Hematopoietic multipotent progenitor cell treated with erythropoietin and hydrocortisone succinate and interleukin-3 and kit ligand, for 4 days (in vitro differentiated cells): ENCODE results near the gene DCAF8.

Experiments
- DNase-seq: peaks from one replicate; pipeline ENCODE4 v3.0.0-alpha.2; 2015

DCAF8 gene

DNA sequence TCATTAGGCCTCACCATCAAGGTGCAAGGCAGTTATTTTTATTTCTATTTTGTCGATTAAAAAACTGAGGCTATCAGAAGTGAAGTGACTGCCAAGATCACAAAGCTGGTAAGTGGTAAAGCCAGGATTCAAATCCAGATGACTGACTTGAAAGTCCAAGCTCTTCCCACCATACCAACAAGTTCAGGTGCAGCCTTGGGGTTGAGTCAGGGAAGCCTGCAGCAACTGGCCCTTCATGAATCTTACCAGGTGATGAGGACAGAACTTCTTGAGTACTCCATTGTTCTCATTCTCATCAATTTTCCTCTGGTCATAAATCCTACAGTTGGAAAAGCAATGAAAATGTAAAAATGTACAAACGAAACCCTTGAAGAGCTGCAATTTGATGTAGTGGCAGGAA lies 37.0 kb downstream of the DCAF8 start:
- DNase-seq: no peak

DNA sequence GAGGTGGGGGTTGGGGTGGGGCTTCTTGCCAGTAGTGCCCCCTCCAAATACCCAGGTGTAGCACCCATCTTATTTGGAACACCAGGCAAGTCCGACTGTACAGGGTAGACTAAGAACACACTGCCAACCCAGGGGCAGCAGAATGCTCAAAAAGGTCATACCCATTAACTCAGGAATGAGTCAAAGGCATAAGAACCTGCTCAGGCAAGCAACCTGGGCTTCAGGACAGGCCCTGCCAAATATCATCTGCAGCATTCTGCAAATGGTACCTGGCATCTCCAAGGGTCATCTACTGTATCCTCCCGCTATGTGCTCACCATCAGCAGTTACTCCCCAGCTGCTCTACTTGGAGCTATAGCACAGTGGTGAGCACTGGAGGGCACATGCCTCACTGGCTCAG lies 37.7 kb downstream of the DCAF8 start:
- DNase-seq: no peak

DNA sequence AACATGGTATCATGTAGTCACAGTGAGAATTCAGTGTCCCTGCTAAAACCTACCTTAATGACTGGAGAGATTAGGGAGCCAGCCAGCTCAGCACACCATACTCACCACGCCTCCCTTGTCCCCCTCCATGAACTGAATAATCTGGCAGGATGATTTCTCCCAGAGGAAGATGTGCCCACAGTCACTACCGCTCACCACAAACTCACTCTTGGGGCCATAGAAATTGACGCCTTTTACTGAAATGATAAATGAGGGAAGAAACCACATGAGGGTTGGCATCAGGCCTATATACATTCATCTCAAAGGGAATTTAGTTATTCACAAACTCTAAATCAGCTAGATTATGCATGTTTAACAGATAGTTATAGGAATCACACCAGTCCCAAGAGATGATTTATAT lies 39.8 kb downstream of the DCAF8 start:
- no peak for DNase-seq

DNA sequence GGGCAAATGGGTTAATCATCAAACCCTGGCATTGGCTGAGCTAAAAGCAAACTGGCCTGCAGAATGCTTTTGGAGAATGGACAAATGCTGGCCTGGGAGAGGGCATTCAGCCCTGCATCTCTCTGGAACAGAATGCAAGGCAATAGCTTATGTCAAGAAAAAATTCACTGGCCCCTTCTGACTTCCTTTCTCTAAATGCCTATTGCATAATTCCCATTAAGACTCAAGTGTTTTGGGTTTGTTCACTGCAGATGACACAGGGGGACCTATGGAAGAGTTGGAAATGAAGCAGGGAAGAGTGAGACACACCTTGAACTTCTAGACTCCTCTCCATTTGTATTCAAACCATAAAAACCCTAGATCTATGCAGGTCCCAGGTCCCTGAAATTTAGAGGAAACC lies 41.3 kb downstream of the DCAF8 start:
- no peak for DNase-seq

DNA sequence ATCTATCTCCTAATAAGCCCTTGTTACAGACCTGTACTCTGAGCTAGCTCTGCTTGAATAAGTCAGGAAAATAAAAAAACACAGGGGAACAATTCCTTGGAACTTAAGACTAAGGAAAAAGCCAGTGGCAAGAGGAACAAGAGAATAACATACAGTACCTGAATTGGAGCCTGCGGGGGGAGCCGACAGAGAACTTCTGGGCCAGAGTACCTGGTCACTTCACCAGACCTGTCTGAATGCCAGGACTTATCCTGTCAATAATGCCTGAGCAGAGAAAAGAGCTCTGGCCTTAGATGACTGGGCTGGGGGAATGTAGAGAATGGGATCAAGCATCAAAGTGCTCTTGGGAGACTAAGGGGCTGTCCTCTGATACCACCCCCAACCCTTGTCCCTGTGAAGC lies 42.0 kb downstream of the DCAF8 start:
- DNase-seq: no peak

DNA sequence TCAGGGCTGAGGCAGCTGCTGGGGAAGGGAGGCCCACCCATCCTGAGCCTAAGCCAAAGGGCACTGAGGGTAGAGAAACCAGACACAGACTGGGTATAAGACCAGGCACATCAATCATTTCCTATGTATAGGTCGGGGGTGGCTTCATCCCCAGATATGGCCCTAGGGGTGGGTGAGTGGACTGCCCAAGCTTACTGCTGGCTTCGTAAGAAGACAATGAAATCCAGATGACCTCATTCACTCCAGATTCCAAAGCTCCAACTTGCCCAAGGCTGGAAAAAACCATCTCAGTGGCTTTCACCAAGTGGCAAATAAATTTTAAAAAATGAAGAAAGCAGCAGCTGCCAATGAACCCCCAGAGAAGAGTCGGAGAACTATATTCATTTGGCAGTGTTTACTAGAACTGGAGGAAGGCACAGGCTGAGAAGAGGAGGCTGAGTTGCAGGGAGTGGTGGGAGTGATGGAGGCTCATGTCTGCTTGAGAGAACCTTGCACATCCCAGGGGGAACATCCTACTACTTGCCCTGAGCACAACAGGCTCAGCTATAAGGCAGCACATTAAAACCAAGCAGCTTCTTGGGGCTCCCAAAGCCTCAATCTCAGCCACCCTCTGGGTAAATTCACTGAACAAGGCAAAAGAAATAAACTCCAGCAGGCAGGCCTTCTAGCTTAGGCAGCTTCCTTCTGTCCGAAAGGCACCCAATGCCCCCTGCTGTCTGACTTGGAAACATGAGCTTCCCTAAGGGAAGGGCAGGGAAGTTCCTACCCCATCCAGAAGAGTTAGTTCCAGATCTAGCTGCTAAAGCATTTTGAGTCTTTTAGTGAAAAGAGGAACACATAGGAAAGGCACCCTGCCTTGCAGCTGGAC lies 43.1 kb downstream of the DCAF8 start:
- peak; percentile 31 for DNase-seq

DNA sequence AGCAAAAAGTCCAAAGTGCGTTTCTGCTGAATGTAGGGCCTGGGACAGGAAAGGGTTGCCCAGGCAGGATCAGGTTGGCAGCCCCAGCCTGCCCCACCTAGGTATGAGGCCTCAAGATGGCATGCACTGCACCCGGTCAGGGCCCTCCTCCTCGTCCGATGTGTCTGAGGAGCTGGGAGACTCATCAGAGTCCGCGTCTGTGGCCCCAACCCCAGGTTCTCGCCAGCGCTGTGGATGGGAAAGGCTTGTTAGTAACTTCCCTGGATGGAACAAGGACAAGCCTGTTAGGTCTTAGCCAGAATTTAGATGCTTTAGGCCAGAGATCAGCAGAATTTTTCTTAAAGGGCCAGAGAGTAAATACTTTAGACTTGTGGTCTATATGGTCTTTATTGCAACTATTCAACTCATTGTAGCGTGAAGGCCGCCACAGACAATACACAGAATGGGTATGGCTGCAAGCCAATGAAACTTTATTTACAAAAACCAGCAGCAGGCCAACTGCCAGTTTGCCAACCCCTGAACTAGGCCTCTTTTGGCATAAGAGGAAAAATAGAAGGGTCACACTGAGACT lies 44.8 kb downstream of the DCAF8 start:
- no peak for DNase-seq

DNA sequence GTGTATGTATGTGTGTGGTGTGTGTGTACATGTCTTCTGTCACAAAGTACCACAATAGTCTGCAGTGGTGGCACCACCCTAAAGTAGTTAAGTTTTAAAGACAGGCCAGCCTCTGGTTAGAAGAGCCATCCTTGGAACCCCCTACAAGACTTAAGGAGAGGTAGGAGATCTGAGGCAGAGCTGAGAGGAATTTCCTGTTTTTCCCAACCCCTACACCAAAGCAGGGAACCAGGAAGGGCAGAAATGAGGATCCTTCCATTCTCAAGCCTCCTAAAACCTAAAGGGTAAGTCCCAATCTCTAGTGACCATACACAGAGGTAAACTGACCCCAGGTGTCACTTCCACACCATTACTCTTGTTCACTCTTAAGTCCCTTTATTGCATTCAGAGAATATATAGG lies 46.0 kb downstream of the DCAF8 start:
- no peak for DNase-seq

DNA sequence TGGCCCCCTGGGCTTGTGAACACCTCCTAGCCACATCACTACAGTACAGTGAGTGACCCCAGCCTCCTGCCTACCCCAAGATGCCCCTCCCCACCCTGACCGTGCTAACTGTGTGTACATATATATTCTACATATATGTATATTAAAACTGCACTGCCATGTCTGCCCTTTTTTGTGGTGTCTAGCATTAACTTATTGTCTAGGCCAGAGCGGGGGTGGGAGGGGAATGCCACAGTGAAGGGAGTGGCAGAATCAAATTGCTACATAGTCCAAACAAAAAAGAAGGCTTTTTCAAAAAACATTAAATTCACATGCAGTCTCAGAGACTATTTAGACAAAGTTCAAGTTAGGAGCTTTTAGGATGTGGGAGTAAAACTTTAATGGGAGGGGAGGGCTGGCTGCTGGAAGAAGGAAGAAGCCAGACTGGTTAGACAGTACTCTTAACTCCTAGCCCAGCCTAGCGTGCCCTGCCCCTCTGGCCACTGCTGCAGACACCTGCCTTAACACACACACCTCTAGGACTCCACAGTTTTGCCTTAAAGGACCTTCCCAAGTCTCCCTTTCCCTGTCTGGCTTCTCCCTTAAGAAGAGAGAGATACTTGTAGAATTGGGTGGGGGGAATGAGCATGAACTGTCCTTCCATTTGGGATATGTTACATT lies 47.7 kb downstream of the DCAF8 start:
- DNase-seq: no peak

DNA sequence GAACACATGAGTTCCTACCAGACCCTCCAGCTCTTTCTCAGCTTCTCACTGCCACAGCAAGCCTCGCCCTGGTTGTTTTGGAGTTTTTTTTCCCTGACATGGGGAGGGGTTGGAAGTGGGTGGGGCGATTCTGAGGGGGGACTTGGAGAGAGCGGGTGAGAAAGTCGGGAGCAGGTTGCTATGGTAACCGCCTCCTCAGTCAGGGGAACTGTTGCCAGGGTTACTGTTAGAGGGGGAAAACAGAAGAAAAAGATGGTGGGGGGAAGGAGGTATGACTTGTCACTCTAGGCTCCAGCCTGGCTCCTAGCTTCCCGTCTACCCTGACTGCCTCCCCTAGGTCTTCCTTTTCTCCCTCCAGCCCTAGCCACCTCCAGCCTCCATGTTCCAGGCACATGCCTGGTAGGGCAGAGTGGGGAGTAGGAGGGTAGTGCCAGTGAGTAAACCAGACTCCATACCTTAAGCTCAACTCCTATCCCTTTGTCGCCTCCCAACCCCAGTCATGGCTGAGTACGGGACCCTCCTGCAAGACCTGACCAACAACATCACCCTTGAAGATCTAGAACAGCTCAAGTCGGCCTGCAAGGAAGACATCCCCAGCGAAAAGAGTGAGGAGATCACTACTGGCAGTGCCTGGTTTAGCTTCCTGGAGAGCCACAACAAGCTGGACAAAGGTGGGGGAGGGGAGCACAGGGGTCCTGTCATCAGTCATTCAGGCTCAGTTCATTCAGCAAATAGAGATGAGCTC lies 51.1 kb downstream of the DCAF8 start:
- DNase-seq: no peak

DNA sequence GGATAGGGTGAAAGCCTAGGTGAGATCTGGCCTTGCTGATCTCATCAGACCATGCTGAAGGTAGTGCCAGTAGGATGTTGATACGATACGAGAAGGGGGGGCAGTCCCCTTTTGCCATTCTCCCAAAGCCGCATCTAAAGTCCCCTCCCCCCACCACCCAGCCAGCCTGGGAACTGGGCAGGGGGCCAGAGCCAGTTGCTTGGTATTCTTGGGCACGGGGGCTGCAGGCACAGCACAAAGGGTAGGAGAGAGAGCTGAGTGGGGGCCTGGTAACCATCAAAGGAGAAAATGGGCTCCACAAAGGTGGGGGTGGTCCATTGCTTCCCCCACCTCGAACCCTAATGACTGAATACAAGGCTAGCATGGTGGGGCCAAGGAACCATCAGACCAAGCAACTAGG lies 51.8 kb downstream of the DCAF8 start:
- DNase-seq: no peak

DNA sequence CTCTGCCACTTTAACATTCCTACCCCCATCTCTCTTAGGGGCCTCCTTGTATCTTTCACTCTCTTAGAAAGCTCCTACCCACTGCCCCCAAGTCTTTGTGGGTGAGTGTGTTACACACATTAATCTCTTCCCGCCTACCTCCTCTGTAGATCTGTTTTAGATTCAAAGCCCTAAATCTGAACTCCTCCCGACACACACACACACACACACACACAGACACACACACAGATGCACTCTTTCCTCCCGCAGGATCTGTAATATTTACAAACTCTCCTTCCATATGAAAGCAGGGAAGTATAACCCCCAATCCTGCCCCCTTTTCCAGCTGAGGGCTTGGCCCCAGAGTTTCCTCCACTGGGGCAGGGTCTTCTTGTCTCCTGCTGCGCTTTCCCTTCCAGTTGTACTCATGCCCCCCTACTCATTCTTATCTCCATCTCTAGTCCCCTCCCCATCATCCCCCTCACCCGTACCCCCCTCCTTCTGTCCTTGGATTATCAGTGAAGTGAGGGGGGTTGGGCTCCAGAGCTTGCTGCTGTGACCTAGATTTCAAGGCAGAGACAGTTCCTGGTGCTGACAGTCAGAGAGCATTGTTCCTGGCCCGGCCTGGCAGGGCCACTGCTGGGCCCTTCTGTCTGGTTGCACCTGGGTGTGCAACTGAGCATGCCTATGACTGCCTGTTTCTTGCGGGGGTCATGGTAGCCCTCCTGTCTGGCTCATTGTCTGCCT lies 52.9 kb downstream of the DCAF8 start:
- no peak for DNase-seq

DNA sequence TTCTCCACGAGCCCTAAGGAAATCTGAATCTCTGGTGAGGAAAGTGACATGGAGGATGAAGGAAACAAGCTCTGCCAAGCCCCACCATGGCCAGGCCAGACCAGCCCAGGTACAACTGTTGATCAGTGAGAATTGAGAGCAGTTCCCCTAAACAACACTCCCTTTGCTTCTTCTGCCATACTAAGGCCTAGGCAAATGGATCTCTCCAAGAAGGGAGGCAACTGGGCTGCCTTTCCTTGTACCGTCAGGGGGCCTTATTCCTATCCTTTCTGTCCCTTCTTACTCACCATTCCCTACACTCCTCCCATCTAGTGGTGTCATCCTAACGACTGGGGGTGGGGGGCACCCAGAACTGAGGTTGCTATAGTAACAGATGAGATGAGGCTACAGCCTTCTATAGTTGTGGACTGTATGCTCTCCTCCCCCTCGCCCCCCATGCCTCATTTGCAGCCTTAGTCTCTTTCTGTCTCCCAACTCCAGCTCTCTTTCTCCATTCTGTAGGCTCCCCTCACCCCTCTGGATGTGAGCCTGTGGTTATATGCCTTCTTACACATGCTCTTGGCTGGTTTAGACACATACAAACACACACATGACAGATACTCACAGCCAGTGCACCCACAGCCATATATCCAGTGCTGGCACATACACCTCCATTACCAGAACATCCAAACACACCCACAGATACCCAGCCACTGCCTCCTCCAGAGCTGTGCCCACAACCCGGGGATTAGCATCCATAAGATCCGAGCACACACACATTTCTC lies 53.6 kb downstream of the DCAF8 start:
- DNase-seq: no peak

DNA sequence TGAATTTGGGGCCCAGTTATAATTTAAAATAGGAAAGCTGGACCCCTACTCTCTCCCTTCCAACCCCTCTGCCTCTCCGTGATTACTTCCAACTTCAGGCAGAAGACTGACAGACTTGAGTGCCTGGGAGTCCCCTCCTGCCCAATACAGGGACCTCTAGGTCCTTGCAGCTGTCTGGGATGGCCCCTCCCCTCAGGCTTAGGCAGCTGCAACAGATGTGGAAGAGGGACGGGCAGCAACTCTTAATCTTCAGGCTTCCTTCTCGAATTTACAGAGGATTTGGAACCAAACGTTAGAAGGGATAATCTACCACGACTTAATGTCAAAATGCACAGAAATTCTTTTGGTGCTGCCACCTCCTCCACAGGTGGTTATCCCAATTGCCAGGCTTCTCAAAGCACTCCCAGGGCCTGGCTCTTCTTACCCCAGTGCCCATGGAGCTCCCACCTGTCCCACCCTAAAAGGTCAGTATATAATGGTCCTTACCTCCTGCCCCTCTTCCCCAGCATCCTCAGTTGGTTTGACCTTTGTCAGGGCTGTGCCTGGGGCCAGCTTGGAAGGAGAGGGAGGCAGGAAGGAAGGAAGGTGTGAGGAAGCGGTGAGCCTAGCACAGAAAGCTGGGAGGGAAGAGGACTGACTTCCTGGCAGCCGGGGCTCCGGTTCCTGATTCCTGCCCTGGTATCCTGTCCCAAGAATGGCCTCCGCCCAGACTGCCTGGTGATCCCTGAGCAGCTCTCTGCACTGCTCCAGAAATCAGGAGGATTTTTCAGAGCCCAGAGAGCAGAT lies 54.4 kb downstream of the DCAF8 start:
- no peak for DNase-seq

DNA sequence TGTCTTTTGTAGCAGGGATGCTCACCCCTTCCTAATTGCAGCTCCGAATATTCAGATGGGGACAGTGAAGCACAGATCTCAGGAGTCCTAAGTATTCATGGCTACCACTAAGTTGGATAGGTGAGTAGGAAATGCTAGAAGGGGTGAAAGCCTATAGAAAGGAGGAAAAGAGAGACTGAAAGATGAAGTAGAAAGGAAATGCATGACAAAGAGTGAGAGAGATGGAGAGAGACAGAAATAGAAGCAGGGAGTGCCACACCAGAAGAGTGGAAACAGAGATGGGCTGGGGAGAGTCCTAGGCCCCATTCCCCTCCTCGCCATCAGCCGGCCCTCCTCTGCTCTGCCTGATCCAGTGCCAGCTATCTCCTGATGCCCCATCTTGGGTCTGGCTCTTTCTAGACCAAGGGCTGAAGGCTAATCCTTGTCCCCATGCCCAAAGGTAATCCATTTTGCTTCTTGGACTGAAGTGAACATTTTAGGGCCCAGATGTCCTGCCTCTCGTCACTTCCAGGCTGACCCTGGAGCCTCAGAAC lies 55.2 kb downstream of the DCAF8 start:
- DNase-seq: no peak

DNA sequence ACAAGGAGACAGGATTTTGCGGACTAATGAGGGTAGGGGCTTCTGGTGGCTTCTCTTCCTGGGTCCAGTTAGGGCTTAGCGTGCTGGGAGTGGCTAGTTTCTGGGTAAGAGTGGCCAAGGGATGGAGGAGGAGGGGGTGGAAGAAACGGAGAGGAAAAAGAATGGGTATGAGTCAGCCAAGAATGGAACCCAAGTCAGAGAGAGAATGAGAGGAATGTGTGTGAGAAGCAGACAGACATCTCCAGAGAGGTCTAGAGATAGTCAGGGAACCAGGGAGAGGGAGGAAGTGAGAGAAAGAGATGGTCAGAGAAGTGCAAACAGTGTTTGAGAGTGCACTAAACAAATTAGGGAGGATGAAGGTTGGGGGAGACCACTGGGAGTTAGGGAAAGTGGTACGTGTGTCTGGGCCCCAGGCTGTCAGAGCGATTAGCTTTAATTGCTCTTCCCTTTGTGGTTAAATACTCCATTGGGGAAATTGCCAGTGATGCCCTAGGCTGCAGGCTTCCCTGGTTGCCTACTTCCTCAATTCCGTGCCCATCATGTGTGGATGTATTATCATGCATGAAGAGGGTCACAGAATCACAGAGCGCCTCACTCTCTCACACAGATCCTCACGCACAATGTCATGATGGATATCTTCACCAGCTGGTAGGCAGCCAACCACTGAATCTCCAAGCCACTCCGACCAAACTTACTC lies 55.8 kb downstream of the DCAF8 start:
- peak; percentile 49 for DNase-seq

DNA sequence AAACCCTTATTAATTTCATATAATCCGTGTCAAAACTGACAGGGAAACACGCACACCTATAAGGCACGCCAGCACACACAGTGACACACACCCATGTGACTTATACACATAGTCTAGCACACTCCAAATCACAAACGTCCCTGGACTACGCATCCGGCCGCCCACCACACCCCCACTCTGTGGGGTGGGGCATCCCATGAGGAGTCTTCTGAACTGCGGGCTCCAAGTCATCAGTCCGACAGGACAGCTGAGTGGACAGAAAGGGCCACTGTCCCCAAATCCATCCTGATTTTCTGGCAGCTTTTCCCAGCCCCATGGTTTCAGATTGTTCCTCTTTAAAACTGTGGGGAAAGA lies 56.3 kb downstream of the DCAF8 start:
- peak; percentile 50 for DNase-seq

DNA sequence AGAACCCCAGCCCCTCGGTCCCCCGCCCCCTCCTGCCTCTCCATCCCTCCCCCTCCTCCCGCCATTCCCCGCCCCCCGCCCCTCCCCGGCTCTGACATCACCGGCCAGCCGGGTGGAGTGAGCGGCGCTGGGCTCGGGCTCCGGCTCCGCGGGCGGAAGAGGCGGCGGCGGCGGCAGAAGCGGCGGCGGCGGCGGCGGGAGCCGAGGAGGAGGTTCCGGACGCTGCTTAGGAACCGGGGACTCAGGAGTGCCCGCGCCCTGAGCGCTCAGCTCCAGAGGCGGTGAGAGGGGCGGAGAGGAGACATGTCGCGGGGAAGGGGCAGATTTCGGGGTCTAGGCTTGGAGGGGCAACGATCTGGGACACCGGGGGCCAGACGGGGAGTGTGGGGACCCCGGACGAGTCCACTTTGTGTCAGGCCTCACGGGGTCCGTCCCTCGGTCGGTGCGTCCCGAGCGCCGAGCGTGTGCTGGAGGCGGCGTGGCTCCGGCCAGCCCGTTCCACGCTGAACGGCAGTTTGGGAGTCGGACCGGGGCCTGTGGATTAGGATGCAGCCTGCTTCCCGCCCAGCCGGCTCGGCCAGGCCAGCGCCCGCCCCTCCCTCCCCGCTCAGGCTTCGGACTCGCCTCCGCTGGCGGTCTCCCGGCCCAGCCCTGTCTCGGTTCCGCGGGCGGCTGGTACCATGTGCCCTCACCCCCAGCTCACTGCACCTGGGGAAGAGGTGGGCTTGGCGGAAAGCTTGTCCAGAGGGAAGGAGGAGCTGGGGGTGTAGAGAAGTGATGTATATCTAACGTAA lies 56.9 kb downstream of the DCAF8 start, which contains the start of gene PEA15:
TSS of gene PEA15 (plus strand) at position 143 of the 794 bp plus-strand sequence. CDS start 6,161 bp downstream, outside the sequence.
- peak; percentile 83 for DNase-seq

DNA sequence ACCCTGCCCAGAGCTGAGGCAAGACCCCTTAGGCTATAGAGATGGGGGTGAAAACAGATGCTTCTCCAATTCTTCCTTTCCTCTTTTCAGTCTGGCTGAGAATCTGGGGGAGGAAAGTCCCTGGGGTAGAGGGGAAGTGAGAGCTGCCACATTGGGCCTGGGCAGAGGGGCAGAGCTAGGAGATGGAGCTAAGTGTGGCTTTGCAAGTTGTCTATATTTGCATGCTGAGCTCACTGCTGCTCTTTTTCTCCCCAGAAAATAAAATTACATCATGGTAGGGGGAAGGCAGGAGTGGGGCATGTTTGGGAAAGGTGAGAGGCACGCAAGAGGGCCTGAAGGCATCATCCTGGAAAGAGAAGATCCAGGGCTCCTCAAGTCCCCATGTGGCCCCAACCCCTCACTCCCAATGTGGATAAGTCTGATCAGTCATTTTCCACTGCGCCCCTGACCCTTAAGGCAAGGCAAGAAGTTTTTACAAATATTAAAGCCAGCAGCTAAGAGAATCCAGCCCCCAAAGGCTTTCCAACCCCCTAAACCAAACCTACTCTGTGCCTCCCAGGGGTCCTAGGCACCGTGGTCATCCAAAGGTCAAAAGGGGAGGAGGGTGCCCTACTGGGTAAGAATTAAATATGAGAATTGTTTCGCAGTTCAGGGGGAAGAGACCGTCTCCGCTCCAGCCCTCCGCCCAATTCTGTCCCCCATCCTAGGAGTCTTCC lies 57.7 kb downstream of the DCAF8 start:
- DNase-seq: peak; percentile 42
